Lung (tissue), 12 donors: Measurements from ENCODE around the gene JPH2. TPM values are rescaled to one million over a fixed set of nuclear protein-coding genes. Genes with fewer than 3 reads are reported as not detected.

Experiments
- ATAC-seq: fragments of 200-7000 bp; cut with Tn5 transposase; one replicate; pipeline ENCODE4 v1.9.1; 2020; ENCODE audit warnings: moderate number of reproducible peaks; ENCODE audit not compliant: insufficient read depth, low FRiP score
- DNase-seq, 3 donors: peaks; one replicate each; pipeline ENCODE4 v3.0.0-alpha.2; 2013 to 2017
- H3K27ac ChIP-seq, 2 donors: one replicate each; pipeline ENCODE4 v1.5.1; 2013; ENCODE audit warnings: mild to moderate bottlenecking in 2 of 2, moderate library complexity in 2 of 2, control low read depth in 1 of 2, inconsistent platforms in 1 of 2, low read depth in 1 of 2, low read length in 1 of 2
- H3K27me3 ChIP-seq, 3 donors: one replicate each; pipeline ENCODE4 v1.5.1; 2013; ENCODE audit warnings: low read length in 2 of 3; ENCODE audit not compliant: control insufficient read depth in 3 of 3, insufficient read depth in 3 of 3
- H3K36me3 ChIP-seq, 4 donors: one replicate each; pipeline ENCODE4 v1.5.1; 2013; ENCODE audit warnings: low read length in 4 of 4, mild to moderate bottlenecking in 1 of 4, moderate library complexity in 1 of 4; ENCODE audit not compliant: control insufficient read depth in 4 of 4, insufficient read depth in 4 of 4
- H3K4me1 ChIP-seq, 5 donors: one replicate each; pipeline ENCODE4 v1.5.1; 2013; ENCODE audit warnings: low read length in 5 of 5, mild to moderate bottlenecking in 2 of 5, moderate library complexity in 1 of 5; ENCODE audit not compliant: control insufficient read depth in 5 of 5, insufficient read depth in 5 of 5
- H3K4me3 ChIP-seq: one replicate; pipeline ENCODE4 v1.5.1; 2013; ENCODE audit warnings: mild to moderate bottlenecking, control low read depth, moderate library complexity
- H3K9ac ChIP-seq, 2 donors: one replicate each; pipeline ENCODE4 v1.5.1; 2013; ENCODE audit warnings: low read length in 2 of 2, control low read depth in 1 of 2; ENCODE audit not compliant: insufficient read depth in 1 of 2
- H3K9me3 ChIP-seq, 4 donors: one replicate each; pipeline ENCODE4 v1.5.1; 2013; ENCODE audit warnings: low read length in 3 of 4, mild to moderate bottlenecking in 1 of 4, moderate library complexity in 1 of 4; ENCODE audit not compliant: control insufficient read depth in 4 of 4, insufficient read depth in 3 of 4
- WGBS, 2 donors: extraction: QIAGEN DNeasy Blood & Tissue Kit; methylation state at CpG; one replicate each; pipeline ENCODE4 v1.1.7; 2013; 5-methylcytosine and 5-hydroxymethylcytosine counted together
- polyA plus RNA-seq, 2 donors: library from polyadenylated mRNA; stranded (reverse); fragments of 200-250 nt; gene quantifications; one replicate each; pipeline ENCODE4 v1.2.1, GENCODE V29; 2013
- total RNA-seq, 2 donors: library from RNA; depleted of rRNA in 1 of 2; stranded (reverse); fragments of >200 nt in 1 of 2; gene quantifications; one replicate each; pipeline ENCODE4 v1.2.1, GENCODE V29; 2014 to 2021
- TF ChIP-seq, protein P1 (sequence below): IDR thresholded peaks from 2 replicates; pipeline ENCODE4 v1.5.1; 2012; ENCODE audit warnings: mild to moderate bottlenecking; ENCODE audit errors: control extremely low read depth, extremely low read depth
- donor health status: control.
- donor health status: control.
- donor health status: Bipolar disorder and iron deficiency.
- donor health status: healthy.
- donor health status: DM: yes; HTN: yes; CAD: no.

The JPH2 gene
- total and polyA plus RNA-seq, 4 donors = 2.5 to 9.2 (median 2.7) TPM

DNA sequence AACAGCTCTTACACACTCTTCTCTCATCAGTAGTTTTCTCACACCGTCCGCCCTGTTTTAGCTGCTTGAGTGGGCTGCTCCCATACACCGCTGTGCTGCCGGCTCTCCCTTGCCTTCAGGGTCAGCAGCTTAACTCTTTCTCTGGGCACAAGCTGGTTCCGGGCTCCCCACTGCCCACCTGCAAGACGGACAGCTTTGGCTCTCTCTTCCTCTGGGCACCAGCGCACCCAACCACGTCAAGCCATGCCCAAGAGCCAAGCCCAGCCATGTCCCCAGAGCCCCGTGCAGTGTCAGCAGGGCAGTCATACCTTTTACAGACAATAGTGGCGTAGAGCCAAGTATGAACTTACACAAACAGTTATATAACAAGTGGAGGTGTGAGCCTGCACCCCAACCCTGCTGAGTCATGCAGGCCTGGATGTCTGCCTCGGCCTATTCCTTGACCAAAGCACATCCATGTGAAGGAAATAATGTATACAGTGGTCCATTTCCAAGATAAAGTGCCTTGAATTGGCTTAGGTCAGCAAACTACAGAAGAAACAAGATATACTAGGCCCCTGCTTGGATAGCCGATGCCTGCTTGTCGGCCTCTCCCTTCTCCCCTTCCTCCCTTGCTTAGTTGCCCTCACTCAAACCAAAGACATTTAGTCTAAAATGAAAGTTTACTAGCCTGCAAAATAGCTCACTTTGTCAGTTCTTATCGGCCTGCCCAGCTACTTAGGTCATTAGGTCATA is 89.3 kb downstream of the JPH2 start:
- Histone ChIP-seq H3K4me1 (peaks cover 0 to 2% (median 0%) of the 10 kb centered on the region in 5 donors), H3K27me3 (no peaks in the 10 kb centered on the region), H3K9ac (no peak overlapping the region), H3K27ac (no peak overlapping the region), H3K36me3 (no peaks in the 10 kb centered on the region), H3K4me3 (no peak overlapping the region), H3K9me3 (no peaks in the 10 kb centered on the region)
- no peak for ATAC-seq
- no peak for DNase-seq
- 79 to 81% methylated on average over 14 of the region's 14 CpGs for WGBS, 2 donors
- TF ChIP-seq, protein P1, sequence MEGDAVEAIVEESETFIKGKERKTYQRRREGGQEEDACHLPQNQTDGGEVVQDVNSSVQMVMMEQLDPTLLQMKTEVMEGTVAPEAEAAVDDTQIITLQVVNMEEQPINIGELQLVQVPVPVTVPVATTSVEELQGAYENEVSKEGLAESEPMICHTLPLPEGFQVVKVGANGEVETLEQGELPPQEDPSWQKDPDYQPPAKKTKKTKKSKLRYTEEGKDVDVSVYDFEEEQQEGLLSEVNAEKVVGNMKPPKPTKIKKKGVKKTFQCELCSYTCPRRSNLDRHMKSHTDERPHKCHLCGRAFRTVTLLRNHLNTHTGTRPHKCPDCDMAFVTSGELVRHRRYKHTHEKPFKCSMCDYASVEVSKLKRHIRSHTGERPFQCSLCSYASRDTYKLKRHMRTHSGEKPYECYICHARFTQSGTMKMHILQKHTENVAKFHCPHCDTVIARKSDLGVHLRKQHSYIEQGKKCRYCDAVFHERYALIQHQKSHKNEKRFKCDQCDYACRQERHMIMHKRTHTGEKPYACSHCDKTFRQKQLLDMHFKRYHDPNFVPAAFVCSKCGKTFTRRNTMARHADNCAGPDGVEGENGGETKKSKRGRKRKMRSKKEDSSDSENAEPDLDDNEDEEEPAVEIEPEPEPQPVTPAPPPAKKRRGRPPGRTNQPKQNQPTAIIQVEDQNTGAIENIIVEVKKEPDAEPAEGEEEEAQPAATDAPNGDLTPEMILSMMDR = no peak

DNA sequence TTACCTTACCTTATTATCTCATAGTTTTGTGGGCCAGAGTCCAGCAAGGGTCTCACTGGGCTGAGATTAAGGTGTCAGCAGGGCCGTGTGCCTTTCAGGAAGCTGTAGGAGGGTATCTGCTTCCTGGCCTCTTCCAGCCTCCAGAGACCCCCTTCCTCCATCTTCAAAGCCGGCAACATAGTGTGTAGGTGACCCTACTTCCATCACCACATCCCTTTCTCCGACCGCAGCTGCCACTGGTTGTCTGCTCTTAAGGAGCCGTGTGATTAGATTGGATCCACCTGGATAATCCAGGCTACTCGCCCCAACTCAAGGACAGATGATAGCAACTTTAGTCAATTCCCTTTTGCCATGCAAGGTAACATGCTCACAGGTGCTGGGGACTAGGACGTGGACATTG is 91.2 kb downstream of the JPH2 start:
- no peak overlapping the region for H3K27ac ChIP-seq
- no peak overlapping the region for H3K4me3 ChIP-seq
- no peaks in the 10 kb centered on the region for H3K27me3 ChIP-seq
- H3K9ac ChIP-seq = no peak overlapping the region
- TF ChIP-seq, protein P1 = no peak
- 69 to 85% methylated on average over 7 of the region's 7 CpGs for WGBS, 2 donors
- peaks cover 0 to 3% (median 0%) of the 10 kb centered on the region in 5 donors for H3K4me1 ChIP-seq
- no peak for DNase-seq
- no peaks in the 10 kb centered on the region for H3K36me3 ChIP-seq
- no peak for ATAC-seq
- H3K9me3 ChIP-seq = peaks cover 0 to under 1% (median 0%) of the 10 kb centered on the region in 4 donors

DNA sequence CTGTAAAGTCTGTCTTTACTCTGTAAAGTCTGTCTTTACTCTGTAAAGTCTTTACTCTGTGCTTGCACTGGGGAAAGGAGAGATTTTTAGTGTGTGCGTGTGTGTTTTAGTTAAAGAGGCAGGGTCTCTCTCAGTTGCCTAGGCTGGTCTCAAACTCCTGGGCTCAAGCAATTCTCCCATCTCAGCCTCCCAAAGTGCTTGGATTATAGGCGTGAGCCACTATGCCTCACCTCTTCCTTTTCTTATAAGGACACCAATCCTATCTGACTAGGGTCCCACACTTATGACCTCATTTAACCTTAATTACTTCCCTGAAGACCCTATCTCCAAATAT is 93.8 kb downstream of the JPH2 start:
- no peak overlapping the region for H3K4me3 ChIP-seq
- DNase-seq (no peak), ATAC-seq (no peak)
- H3K4me1 ChIP-seq = peaks cover 0 to 5% (median 0%) of the 10 kb centered on the region in 5 donors
- H3K9ac ChIP-seq = no peak overlapping the region
- TF ChIP-seq, protein P1 = no peak
- no peak overlapping the region for H3K27ac ChIP-seq
- H3K36me3 ChIP-seq = no peaks in the 10 kb centered on the region
- H3K27me3 ChIP-seq = no peaks in the 10 kb centered on the region
- peaks cover 0 to 2% (median 0%) of the 10 kb centered on the region in 4 donors for H3K9me3 ChIP-seq
- WGBS, 2 donors = 77 to 82% methylated on average over 2 of the region's 2 CpGs
